Measurements from ENCODE around the gene NELFCD.
"Not testable (repeated sequence)": the region's sequence is repeated elsewhere in the genome, so short reads cannot be mapped to it uniquely, and the experiment has no call there.

The NELFCD gene, protein sequence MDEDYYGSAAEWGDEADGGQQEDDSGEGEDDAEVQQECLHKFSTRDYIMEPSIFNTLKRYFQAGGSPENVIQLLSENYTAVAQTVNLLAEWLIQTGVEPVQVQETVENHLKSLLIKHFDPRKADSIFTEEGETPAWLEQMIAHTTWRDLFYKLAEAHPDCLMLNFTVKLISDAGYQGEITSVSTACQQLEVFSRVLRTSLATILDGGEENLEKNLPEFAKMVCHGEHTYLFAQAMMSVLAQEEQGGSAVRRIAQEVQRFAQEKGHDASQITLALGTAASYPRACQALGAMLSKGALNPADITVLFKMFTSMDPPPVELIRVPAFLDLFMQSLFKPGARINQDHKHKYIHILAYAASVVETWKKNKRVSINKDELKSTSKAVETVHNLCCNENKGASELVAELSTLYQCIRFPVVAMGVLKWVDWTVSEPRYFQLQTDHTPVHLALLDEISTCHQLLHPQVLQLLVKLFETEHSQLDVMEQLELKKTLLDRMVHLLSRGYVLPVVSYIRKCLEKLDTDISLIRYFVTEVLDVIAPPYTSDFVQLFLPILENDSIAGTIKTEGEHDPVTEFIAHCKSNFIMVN

GRCh38 chr20:58980711-58981627, at the start of gene NELFCD:
TSS of gene NELFCD (plus strand) at chr20:58981256. CDS start at chr20:58981310, 54 bp downstream.
- DNase-seq (ENCODE audit: low read depth, low spot score) = peak; percentile 70

DNA sequence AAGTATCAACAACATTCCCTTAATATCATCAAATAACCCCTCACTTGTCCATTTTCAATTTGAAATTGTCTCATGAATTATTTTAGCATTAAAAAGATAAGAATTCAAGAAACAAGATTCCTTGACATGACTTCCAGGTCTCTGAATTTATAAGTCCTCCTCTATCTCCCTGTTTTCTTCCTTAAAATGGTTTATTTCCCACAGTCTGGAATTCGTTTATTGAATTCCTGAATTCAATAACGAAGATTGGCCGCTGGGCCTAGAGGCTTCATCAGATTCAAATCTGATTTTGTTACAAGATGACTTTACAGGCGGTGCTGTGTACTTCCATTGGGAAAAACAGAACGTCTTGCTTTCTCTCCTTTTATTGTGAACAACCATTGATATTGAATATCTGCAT, 48.9 kb upstream of the NELFCD start:
- no peak for DNase-seq (ENCODE audit: low read depth, low spot score)

DNA sequence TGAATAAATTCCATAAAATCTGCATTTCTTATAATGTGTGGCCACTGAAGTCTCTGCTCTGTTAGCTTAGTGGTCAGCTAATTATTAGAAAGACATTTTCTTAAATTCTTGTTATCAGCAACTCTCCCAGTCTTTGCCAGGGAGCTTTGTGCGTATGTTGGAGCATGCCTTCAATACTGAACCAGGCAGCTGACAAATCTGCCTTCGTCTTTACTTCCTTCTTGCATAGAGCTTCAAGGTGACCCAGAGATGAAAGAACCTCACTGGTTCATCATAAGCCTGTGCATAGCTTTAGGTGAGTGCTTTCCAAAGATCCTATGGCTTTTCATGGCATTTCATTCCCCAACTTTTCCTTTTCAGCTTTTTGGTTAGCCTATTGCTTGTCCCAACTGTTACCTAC, 43.0 kb upstream of the NELFCD start:
- DNase-seq (ENCODE audit: low read depth, low spot score) = no peak

- DNase-seq (ENCODE audit: low read depth, low spot score) = no peak
Measured at GRCh38 chr20:58938541-58938940, 42.5 kb upstream of the NELFCD start.

DNA sequence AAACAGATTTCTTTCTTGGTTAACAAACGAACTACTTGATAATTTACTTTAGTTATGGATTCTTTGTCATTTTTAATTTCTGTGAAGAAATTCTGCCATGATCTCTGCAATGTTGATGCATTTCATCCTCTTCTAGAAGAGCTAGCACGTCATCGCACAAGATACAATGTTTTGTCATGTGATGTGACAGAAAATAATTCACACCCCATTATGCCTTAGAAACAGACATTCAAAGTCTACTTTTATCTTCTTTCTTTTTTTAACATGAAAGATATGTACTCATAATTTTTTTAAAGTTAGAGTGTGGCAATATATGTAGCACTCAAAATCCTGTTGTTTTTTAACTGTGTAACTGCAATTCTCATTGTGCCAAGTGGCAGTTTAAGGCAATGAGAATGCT, 39.6 kb upstream of the NELFCD start:
- DNase-seq (ENCODE audit: low read depth, low spot score) = no peak

- no peak for DNase-seq (ENCODE audit: low read depth, low spot score)
Measured at GRCh38 chr20:58942549-58942948, 38.5 kb upstream of the NELFCD start.

- no peak for DNase-seq (ENCODE audit: low read depth, low spot score)
Measured at GRCh38 chr20:58944610-58945009, 36.4 kb upstream of the NELFCD start.

DNA sequence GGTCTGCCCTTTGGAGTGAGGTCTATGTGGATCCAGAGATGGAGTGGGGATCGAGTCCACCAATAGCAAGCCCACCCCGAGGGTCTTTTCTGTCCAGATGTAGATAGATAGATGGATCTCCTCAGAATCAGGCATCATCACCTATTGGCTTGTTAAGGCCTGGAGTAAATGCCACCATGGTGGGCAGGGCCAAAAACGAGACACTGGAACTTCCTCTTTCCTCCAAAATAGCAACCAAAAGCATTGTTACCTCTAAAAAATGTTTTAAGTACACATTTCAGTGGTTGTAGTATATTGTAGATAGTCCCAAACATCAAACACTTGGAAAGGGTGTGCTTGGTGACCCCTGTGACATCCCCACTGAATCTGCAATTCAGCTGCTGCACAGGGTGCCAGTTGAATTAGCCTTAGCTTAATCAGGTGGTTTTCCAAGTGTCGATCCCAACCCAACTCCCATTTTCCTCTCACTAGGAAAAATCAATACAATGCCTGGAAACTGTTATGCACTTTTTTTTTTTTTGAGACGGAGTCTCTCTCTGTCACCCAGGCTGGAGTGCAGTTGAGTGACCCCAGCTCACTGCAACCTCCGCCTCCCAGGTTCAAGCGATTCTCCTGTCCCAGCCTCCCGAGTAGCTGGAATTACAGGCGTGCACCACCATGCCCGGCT, 35.0 kb upstream of the NELFCD start:
- DNase-seq (ENCODE audit: low read depth, low spot score) = no peak

DNA sequence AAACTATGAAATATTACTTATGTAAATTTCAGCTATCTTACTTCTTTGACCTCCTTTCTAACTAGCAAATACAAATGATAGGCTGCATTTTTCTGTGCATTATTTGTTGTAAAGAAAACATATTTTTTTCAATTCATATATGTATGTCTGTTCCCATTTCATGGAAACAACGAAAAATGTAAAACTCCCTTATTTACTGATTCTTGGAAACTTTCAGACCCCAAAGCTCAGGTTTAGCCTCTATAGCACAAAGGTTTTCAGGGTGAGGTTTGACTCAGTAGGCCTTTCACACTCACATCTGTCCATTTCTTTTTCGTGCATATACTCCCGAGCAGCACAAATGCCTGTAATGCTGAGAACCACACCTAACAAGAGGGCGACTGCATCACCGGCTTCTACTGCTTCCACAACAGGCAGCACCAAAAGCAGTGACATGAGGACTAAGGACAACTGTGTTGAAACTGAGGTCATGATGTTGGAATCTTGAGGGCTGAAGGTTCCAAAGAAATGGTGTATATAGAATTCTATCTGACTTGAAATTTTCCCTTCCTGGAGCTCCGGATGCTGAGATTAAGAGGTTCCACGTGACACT, 33.2 kb upstream of the NELFCD start:
- not testable (repeated sequence) for DNase-seq (ENCODE audit: low read depth, low spot score)

DNA sequence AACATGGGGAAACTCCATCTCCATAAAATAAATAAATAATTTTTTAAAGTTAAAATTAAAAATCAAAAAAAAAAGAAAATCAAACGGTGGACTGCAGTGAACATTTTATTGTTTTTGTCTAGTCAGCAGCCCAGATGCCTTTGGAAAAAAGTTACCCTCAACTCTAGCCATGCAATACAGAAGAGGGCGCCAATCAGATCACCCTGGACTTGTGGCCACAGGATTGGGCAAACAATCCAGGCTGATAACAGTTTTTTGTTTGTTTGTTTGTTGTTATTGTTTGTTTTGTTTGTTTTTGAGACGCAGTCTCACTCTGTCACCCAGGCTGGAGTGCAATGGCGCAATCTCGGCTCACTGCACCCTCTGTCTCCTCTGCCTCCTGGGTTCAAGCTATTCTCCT, 30.5 kb upstream of the NELFCD start:
- DNase-seq (ENCODE audit: low read depth, low spot score) = no peak

DNA sequence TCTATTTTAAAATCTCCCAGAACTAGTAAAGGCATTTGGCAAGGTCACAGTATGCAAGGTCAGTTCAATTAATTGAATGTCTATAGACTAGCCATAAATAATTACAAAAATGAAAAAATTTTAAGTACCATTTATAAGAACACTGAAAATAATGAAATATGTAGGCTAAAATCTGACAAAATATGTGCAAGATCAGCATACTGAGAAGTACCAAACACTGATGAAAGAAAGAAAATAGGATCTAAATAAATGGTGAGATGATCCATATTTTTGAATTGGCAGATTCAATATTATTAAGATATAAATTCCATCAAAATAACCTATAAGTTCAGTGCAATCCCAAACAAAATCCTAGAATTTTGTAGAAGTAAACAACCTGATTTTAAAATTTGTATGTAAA, 28.0 kb upstream of the NELFCD start:
- DNase-seq (ENCODE audit: low read depth, low spot score) = no peak

DNA sequence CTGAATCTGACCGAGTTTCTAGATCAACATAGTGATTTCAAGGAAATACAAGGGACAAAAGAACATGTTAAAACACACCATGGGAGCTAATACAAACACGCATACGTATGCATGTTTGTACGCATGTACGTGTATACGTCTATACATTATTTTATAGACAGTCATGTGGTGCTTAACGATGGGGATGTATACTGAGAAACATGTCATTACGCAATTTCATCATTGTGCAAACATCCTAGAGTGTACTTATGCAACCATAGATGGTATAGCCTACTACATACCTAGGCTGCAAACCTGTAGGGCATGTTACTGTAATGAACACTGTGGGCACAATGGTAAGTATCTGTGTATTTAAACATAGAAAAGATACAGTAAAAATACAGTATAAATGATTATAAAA, 25.0 kb upstream of the NELFCD start:
- DNase-seq (ENCODE audit: low read depth, low spot score) = no peak

- DNase-seq (ENCODE audit: low read depth, low spot score) = no peak
Measured at GRCh38 chr20:58959652-58960051, 21.4 kb upstream of the NELFCD start.

- DNase-seq (ENCODE audit: low read depth, low spot score) = no peak
Measured at GRCh38 chr20:58963060-58963584, 17.9 kb upstream of the NELFCD start.

- DNase-seq (ENCODE audit: low read depth, low spot score) = not testable (repeated sequence)
Measured at GRCh38 chr20:58963922-58964321, 17.1 kb upstream of the NELFCD start.

DNA sequence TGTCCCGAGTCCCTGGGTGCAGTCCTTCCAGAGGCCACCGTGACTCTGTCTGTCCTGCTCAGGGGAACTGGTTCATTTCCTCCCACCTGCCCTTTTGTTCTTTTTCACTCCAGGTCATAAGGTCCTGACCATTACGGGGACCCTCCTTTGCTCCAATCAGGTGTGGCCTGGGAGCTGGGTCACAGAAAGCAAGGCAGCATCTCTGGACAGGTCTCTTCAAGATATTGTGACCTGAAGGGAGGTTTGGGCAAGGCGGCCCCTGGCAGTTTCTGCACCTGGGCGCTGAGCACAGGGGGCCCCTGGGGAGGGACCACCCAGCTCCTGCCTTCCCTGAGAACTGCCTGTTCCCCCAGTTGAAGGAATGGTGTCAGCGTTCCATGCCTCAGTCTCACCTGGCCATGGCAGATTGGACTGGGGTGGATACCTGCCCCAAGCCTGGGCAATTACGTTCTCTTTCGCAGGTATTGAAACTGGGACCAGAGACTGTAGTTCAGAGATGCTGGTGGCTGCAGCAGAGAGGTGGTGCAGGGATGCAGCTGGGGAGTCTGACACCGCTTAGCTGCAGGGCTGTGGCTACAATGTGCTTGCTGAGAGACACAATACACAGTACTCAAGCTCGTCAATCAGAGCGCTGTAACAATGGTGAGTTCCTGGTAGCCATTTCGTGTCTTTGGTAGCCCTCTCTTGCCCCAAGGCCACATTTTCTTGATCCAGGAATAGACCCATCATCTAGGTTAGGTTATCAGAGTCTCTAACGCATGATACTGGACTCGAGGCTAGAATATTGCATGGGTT, 15.6 kb upstream of the NELFCD start:
- no peak for DNase-seq (ENCODE audit: low read depth, low spot score)

DNA sequence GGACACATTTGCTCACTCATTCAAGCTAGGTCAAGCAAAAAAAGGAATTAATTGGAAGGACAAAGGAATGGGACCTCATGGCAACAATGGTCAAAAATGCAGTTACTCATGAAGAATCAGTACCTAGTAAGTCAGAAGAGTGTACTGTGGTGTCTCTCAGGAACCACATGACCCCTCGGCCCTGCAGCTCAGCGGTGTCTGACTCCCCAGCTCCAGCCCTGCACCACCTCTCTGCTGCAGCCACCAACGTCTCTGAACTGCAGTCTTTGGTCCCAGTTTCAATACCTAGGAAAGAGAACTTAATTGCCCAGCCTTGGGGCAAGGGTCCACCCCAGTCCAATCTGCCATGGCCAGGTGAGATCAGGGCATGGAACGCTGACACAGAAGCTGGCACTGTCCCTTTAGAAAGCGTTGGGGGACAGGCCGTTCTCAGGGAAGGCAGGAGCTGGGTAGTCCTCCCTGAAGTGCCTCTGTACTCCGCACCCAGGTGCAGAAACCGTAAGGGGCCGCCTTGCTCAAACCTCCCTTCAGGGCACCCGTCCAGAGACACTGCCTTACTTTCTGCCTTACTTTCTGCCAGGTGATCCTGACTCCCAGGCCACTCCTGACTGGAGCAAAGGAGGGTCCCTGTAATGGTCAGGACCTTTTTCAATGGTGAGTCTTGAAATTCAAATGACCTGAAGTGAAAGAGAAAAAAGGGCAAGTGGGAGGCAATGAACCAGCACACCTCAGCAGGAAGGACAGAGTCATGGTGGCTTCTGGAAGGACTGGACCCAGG, 13.2 kb upstream of the NELFCD start:
- no peak for DNase-seq (ENCODE audit: low read depth, low spot score)

GRCh38 chr20:58969439-58969838, 11.6 kb upstream of the NELFCD start:
- no peak for DNase-seq (ENCODE audit: low read depth, low spot score)

DNA sequence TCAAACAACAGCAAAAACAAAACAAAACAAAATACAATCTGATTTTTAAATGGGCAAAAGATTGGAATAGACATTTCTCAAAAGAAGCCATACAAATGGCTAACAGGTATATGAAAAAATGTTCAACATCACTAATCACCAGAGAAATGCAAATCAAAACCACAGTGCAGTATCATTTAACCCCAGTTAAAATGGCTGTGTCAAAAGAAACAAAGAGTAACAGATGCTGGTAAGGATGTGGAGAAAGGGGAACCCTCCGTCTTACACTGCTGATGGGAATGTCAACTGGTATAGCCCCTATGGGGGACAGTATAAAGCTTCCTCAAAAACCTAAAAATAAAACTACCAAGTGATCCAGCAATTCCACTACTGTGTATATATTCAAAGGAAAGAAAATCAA, 10.9 kb upstream of the NELFCD start:
- no peak for DNase-seq (ENCODE audit: low read depth, low spot score)

DNA sequence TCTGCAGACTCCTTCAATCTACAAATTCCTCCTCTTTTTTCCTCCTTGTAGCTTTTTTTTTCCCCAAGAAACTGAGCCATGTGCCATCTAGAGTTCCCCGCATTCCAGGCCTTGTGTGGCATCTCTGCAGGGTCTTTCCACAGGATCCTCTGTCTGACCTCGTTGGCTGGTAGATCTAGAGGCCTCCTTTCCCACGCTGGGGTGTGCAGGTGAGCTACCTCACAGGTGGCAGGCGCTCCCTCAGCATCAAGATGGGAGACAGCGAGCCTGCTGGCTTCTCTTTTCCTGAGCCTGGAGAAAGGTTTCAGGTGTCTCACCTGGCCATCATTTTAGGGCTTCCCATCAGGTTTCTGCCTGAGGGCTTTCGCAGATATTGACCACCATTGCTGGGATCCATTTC, 9.6 kb upstream of the NELFCD start:
- DNase-seq (ENCODE audit: low read depth, low spot score) = no peak

All from activated naive CD8-positive, alpha-beta T cell treated with anti-CD3 and anti-CD28 coated beads, Interleukin-2, amount 50 U/mL, for 16 hours (primary cell).